GM21786 (cell line): Measurements from ENCODE around the gene PCDHA9.
"Not testable (repeated sequence)": the region's sequence is repeated elsewhere in the genome, so short reads cannot be mapped to it uniquely, and the experiment has no call there.

Source experiments
- ATAC-seq: cut with Tn5 transposase; IDR thresholded peaks from one replicate; pipeline ENCODE4 v1.9.1; 2021; ENCODE audit not compliant: unreplicated experiment

Gene PCDHA9

GRCh38 chr5:140875085-140876065, 27.2 kb downstream of the PCDHA9 start, which contains the start of gene PCDHA12:
PCDHA12 (plus strand) TSS chr5:140875308; CDS start chr5:140875473, 165 bp downstream.
- no peak for ATAC-seq

DNA sequence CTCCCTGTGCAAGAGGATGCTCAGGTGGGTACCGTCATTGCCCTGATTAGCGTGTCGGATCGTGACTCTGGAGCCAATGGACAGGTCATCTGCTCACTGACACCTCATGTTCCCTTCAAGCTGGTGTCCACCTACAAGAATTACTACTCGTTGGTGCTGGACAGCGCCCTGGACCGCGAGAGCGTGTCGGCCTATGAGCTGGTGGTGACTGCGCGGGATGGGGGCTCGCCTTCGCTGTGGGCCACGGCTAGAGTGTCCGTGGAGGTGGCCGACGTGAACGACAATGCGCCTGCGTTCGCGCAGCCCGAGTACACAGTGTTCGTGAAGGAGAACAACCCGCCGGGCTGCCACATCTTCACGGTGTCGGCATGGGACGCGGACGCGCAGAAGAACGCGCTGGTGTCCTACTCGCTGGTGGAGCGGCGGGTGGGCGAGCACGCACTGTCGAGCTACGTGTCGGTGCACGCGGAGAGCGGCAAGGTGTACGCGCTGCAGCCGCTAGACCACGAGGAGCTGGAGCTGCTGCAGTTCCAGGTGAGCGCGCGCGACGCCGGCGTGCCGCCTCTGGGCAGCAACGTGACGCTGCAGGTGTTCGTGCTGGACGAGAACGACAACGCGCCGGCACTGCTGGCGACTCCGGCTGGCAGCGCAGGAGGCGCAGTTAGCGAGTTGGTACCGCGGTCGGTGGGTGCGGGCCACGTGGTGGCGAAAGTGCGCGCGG, 28.5 kb downstream of the PCDHA9 start:
- not testable (repeated sequence) for ATAC-seq

GRCh38 chr5:140877262-140877581, 29.0 kb downstream of the PCDHA9 start:
- no peak for ATAC-seq

DNA sequence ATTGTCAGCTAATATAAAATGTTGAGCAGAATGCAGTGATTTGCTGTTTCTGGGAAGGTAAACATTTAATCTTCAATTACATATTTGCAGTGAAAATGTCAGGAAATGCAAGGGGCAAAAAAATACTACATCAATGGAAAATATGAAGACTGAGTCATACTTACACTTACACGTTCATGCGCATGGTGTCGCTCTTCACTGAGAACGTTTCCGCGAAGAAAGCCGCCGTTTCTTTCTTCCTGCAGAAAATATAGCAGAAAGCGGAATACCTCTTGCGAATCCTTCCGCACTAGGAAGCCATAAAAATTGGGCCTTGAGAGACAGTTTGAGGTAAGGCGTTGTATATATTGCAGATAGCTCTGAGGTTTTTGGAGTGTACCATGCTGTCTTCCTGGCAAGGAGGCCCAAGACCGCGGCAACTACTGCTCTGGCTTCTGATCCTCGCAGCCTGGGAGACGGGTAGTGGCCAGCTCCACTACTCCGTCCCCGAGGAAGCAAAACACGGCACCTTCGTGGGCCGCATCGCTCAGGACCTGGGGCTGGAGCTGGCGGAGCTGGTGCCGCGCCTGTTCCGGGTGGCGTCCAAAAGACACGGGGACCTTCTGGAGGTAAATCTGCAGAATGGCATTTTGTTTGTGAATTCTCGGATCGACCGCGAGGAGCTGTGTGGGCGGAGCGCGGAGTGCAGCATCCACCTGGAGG, 33.9 kb downstream of the PCDHA9 start, which contains the start of gene PCDHA13:
TSS of gene PCDHA13 (plus strand) at position 236 of the 702 bp plus-strand sequence. CDS start at position 381, 145 bp downstream.
- ATAC-seq, result no peak

GRCh38 chr5:140882591-140882899, 34.4 kb downstream of the PCDHA9 start:
- no peak for ATAC-seq

- no peak for ATAC-seq
Observed at GRCh38 chr5:140883373-140883772, 35.2 kb downstream of the PCDHA9 start.

DNA sequence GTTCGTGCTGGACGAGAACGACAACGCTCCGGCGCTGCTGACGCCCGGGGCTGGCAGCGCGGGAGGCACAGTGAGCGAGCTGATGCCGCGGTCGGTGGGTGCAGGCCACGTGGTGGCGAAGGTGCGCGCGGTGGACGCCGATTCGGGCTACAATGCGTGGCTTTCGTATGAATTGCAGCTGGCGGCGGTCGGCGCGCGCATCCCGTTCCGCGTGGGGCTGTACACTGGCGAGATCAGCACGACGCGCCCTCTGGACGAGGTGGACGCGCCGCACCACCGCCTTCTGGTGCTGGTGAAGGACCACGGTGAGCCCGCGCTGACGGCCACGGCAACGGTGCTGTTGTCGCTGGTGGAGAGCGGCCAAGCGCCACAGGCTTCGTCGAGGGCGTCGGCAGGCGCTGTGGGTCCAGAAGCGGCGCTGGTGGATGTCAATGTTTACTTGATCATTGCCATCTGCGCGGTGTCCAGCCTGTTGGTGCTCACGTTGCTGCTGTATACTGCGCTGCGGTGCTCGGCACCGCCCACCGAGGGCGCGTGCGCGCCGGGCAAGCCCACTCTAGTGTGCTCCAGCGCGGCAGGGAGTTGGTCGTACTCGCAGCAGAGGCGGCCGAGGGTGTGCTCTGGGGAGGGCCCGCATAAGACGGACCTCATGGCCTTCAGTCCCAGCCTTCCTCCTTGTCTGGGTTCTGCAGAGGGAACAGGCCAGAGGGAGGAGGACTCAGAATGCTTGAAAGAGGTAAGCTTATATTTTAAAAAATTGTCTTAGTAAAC, 35.9 kb downstream of the PCDHA9 start:
- ATAC-seq, result no peak
